Superior temporal gyrus (tissue), 1 donor: ENCODE data around the gene SAMHD1.
"Not testable (repeated sequence)": the region's sequence is repeated elsewhere in the genome, so short reads cannot be mapped to it uniquely, and the experiment has no call there.

ENCODE experiments used
- DNase-seq: peaks from one replicate; pipeline ENCODE4 v3.0.0-alpha.2; 2016; ENCODE audit errors: extremely low spot score

The SAMHD1 gene

DNA sequence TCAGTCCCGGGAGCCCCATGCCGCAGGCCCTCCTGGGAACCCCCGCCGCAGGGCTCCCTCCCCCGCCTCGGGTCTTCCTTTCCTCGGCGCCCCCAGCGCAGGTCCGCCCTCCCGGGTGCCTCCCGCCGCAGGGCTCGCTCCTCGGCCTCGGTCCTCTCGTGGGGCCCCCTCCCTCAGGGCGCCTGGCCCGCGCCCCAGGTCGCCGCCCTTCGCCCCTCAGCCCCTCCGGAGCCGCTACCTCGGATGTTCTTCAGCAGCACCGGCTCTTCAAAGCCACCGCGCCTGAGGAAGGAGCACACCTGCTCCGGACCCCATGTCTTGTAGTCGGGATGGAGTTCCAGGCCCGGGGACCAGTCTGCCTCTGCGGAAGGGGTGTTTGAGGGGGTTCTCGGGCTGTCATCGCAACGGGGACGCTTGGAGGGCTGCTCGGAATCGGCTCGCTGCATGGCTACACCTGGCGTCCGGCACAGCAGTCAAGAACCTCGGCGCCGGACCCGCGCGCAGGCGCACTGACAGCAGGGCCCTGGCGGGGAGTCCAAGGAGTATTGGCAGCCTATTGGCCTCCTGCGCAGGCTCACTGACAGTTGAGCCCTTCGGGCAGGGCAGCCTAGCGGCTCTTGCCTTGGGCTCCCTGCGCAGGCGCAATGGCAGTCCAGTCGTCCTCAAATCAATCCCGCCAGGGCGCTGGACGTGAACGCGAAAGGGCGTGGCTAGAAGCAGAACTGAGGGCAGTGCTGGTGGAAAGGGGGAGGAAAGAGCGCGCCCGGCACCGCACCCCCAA is at the start of gene SAMHD1:
Gene SAMHD1 (minus strand): TSS at position 511 of the 781 bp plus-strand sequence. CDS start 65 bp downstream, at position 446.
- DNase-seq, result peak; percentile 99

GRCh38 chr20:37000171-37000570 is 48.7 kb upstream of the SAMHD1 start:
- DNase-seq, result not testable (repeated sequence)

- DNase-seq, result no peak
Measured at GRCh38 chr20:36998652-36999051, 47.1 kb upstream of the SAMHD1 start.

GRCh38 chr20:36997121-36997520 is 45.6 kb upstream of the SAMHD1 start:
- no peak for DNase-seq

DNA sequence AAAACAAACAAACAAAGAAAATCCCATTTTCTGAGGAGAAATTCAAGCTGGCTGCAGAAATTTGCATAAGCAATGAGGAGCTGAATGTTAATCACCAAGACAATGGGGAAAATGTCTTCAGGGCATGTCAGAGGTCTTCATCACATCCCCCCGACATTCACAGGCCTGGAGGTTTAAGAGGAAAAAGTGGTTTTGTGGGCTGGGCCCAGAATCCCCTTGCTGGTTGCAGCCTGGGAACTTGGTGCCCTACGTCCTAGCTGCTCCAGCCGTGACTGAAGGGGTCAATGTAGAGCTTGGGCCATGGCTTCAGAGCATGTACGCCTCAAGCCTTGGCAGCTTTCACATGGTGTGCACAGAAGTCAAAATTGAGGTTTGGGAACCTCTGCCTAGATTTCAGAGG is 42.7 kb upstream of the SAMHD1 start:
- not testable (repeated sequence) for DNase-seq

DNA sequence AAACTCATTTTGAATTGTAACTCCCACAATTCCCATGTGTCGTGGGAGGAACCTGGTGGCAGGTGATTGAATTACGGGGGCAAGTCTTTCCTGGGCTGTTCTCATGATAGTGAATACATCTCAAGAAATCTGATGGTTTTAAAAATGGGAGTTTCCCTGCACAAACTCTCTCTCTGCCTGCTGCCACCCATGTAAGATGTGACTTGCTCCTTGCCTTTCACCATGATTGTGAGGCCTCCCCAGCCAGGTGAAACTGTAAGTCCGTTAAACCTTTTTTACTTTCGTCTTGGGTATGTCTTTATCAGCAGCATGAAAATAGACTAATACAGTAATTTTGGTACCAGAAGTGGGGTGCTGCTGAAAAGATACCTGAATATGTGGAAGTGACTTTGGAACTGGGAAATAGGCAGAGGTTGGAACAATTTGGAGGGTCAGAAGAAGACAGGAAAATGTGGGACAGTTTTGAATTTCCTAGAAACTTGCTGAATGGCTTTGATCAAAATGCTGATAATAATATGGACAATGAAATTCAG is 41.4 kb upstream of the SAMHD1 start:
- DNase-seq, result no peak

GRCh38 chr20:36991703-36992102 is 40.2 kb upstream of the SAMHD1 start:
- DNase-seq, result no peak

- DNase-seq, result no peak
Measured at GRCh38 chr20:36989797-36990196, 38.3 kb upstream of the SAMHD1 start.

- no peak for DNase-seq
Measured at GRCh38 chr20:36988494-36988966, 37.0 kb upstream of the SAMHD1 start.

- DNase-seq, result no peak
Measured at GRCh38 chr20:36984257-36984638, 32.7 kb upstream of the SAMHD1 start.

- no peak for DNase-seq
Measured at GRCh38 chr20:36975099-36975818, 23.8 kb upstream of the SAMHD1 start.

GRCh38 chr20:36974660-36975059 is 23.2 kb upstream of the SAMHD1 start:
- no peak for DNase-seq

DNA sequence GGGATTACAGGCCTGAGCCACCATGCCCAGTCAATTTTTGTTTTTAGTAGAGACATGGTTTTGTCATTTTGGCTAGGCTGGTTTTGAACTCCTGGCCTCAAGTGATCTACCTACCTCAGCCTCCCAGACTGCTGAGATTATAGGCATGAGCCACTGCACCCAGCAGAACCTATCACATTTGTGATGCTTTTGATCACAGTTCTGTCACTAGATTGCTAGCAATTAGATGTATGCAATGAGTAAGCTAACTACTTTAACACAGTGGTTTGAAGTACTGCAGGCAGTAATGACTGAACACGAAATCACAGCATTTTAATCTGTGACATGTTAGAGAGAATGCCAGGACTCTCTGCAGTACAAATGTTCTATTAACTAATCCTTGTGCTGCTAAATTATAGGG is 19.6 kb upstream of the SAMHD1 start:
- no peak for DNase-seq

GRCh38 chr20:36969478-36970186 is 18.1 kb upstream of the SAMHD1 start:
- no peak for DNase-seq

- no peak for DNase-seq
Measured at GRCh38 chr20:36969051-36969450, 17.5 kb upstream of the SAMHD1 start.

GRCh38 chr20:36967636-36968035 is 16.1 kb upstream of the SAMHD1 start:
- no peak for DNase-seq

DNA sequence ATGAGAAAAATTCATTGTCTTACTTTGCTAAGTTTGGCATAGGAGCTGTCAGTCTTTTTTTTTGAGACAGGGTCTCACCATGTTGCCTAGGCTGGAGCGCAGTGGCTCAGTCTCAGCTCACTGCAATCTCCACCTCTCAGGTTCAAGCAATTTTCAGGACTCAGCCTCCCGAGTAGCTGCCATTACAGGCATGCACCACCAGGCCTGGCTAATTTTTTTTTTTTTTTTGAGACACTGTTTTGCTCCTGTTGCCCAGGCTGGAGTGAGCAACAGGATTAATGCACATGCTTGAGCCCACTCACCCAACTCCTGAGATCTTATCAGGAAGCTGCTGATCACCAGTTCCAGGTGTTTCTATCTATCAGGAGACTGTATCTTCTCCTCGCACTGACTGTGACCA is 15.5 kb upstream of the SAMHD1 start:
- not testable (repeated sequence) for DNase-seq

- not testable (repeated sequence) for DNase-seq
Measured at GRCh38 chr20:36962354-36962941, 10.9 kb upstream of the SAMHD1 start.

GRCh38 chr20:36959242-36959641 is 7.7 kb upstream of the SAMHD1 start:
- DNase-seq, result no peak

DNA sequence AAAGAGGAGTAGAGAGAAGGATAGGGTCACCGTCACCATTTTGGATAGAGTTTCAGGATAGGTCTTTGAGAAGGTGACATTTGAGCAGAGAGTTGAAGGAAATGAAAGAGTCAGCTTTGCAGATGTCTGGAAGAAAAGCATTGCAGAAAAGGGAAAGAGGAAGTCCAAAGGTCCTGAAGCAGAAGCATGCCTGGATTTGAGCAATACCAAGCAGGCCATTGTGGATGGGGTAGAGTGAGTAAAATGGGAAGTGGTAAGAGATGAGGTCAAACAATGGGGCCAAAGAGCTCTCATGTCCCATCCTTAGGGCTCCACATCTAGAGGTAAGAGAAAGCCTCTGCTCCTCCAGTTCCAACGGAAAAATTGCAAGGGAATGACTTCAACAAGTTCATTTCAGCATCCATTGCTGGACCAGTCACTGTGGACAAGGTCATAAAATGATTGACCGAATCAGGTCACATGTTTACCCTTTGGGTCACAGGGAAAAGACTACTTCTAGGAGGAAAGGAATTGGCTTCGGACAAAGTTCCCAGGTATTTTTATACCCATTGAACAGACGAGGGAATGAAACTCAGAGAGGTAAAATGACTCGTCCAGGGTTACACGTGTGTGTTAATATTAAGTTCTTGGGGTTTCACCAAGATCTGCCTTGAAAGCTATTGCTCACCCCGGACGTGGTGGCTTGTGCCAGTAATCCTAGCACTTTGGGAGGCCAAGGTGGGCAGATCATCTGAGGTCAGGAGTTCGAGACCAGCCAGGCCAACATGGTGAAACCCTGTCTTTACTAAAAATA is 6.6 kb upstream of the SAMHD1 start:
- DNase-seq, result no peak

DNA sequence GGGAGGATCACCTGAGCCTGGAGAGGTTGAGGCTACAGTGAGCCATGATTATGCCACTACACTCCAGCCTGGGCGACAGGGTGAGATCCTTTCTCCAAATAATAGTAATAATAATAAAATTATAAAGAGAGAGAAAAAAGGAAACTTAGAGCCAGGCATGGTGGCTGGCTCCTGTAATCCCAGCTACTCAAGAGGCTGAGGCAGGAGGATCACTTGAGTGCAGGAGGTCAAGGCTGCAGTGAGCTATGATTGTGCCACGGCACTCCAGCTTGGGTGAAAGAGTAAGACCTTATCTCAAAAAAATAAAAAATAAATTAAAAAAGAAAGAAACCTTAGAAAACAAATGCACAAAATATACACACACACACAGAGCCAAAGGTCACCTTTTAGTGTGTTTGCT is 5.2 kb upstream of the SAMHD1 start:
- DNase-seq, result no peak
